Measurements from ENCODE around the gene RBM14.
"Not testable (repeated sequence)": the region's sequence is repeated elsewhere in the genome, so short reads cannot be mapped to it uniquely, and the experiment has no call there.

The RBM14 gene

GRCh38 chr11:66598993-66599392, 17.4 kb upstream of the RBM14 start:
- DNase-seq (ENCODE audit: extremely low read depth, low read depth), result no peak
- no peak overlapping the region for H3K4me3 ChIP-seq (replicated peaks; ENCODE audit: low read depth, low read length)
- TF ChIP-seq, protein P1, sequence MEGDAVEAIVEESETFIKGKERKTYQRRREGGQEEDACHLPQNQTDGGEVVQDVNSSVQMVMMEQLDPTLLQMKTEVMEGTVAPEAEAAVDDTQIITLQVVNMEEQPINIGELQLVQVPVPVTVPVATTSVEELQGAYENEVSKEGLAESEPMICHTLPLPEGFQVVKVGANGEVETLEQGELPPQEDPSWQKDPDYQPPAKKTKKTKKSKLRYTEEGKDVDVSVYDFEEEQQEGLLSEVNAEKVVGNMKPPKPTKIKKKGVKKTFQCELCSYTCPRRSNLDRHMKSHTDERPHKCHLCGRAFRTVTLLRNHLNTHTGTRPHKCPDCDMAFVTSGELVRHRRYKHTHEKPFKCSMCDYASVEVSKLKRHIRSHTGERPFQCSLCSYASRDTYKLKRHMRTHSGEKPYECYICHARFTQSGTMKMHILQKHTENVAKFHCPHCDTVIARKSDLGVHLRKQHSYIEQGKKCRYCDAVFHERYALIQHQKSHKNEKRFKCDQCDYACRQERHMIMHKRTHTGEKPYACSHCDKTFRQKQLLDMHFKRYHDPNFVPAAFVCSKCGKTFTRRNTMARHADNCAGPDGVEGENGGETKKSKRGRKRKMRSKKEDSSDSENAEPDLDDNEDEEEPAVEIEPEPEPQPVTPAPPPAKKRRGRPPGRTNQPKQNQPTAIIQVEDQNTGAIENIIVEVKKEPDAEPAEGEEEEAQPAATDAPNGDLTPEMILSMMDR (IDR thresholded peaks at IDR 0.05; ENCODE audit: low read depth, low read length, missing control alignments), result no peak

DNA sequence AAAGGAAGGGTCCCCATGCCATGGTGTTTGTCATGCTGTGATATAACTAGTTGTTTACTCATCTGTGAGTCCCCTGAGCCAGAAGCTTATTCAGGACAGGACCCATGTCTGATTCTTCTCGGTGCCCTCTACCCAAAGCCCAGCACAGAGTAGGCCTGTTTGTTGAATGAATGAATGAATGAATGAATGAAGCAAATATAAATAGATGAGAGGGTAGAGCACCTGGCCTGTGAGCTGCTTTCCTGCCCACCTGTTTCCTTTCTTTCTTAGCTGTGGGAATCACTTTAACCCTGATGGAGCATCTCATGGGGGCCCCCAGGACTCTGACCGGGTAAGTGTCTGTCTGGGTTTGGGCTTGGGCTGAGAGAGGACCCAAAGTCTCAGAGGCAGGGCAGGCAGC, 16.2 kb upstream of the RBM14 start:
- TF ChIP-seq, protein P1 (IDR thresholded peaks at IDR 0.05; ENCODE audit: low read depth, low read length, missing control alignments), result no peak
- H3K4me3 ChIP-seq (replicated peaks; ENCODE audit: low read depth, low read length), result no peak overlapping the region
- no peak for DNase-seq (ENCODE audit: extremely low read depth, low read depth)

DNA sequence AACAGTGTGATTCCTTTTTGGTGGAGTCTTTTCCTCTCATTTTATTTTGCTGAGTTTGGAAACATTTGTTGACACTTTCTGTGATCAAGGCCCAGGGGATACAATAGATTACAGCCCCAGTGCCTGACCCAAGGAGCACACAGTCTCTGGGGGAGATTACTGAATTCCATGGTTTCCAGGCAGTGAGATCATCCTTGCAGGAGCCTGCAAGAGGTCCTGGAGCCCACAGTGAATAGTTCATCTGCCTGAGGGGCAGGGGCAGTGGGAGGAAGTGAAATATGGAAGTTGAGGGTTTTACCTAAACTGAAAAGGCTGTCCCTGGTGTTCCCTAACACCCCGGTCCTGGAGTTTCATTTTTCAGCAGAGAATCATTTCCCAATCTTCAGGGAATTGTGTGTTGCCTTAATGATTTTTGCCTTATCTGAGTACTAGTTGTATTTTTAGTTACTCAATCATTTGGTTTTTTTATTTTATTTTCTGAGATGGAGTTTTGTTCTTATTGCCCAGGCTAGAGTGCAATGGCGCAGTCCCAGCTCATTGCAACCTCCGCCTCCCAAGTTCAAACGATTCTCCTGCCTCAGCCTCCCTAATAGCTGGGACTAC, 15.7 kb upstream of the RBM14 start:
- no peak for DNase-seq (ENCODE audit: extremely low read depth, low read depth)
- TF ChIP-seq, protein P1 (IDR thresholded peaks at IDR 0.05; ENCODE audit: low read depth, low read length, missing control alignments), result no peak

DNA sequence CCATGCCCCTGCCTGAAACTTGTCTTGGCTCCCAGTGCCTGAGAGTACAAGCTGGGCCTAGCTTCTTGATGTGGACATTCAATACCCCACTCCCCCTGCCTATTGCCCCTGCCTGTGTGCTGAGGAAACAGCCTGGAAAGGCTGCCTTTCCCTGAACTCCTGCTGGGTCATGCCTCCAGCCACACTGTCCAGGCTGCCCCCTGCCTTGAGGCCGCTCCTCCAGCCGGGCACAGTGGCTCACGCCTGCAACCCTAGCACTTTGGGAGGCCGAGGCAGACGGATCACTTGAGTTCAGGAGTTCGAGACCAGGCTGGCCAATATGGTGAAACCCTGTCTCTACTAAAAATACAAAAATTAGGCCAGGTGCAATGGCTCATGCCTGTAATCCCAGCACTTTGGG, 13.4 kb upstream of the RBM14 start:
- DNase-seq (ENCODE audit: extremely low read depth, low read depth), result no peak
- H3K4me3 ChIP-seq (replicated peaks; ENCODE audit: low read depth, low read length), result no peak overlapping the region
- TF ChIP-seq, protein P1 (IDR thresholded peaks at IDR 0.05; ENCODE audit: low read depth, low read length, missing control alignments), result no peak

More for the DNA sequence above, 15.7 kb upstream of the RBM14 start:
- no peak overlapping the region for H3K4me3 ChIP-seq (replicated peaks; ENCODE audit: low read depth, low read length)

DNA sequence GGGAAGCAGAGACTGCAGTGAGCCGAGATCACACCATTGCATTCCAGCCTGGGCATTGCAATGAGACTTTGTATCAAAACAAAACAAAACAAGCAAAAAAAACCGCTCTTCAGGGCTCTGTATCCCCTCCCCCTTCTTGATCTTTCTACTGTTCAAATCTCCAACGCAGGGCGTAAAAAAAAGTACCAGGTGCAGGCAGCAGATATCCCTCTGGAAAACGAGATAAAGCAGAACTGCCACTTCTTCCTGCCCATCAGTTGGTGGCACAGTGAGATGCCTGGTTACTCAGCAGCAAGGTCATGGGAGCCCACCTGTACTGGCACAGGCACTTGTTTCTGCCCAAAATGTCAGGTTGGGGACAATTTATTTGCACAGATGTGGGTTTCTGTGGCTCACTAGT, 12.3 kb upstream of the RBM14 start:
- H3K4me3 ChIP-seq (replicated peaks; ENCODE audit: low read depth, low read length), result no peak overlapping the region
- TF ChIP-seq, protein P1 (IDR thresholded peaks at IDR 0.05; ENCODE audit: low read depth, low read length, missing control alignments), result no peak
- DNase-seq (ENCODE audit: extremely low read depth, low read depth), result no peak

GRCh38 chr11:66606608-66607007, 9.8 kb upstream of the RBM14 start:
- H3K4me3 ChIP-seq (replicated peaks; ENCODE audit: low read depth, low read length); DNase-seq (ENCODE audit: extremely low read depth, low read depth): not testable (repeated sequence)

DNA sequence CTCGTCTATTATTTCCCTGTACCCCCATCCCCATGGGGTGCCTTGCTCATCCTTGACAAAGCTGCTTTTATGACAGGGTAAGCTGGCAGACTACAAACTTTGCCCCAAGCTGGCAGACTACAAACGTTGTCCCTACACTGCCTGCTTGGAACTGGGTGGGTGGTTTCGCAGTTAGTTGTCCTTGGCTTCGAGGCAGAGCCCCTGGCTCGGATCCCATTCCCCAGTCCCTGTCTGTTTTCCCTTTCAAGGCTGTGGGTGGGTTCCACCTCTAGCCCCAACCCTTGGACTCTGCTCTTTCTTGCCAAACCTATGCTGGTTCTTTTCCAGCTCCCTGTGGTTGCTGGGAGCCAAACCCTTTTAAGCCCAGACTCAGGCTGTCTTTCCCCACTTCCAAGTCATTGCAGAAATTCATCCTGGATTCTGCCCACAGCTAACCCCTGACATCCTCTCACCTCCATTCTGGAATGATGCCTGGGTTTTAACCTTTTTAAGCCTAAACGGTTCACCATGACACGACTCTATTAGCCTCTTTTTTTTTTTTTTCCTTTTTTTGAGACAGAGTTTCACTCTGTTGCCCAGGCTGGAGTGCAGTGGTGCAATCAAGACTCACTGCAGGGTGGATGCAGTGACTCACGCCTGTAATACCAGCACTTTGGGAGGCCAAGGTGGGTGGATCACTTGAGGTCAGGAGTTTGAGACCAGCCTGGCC, 9.2 kb upstream of the RBM14 start:
- no peak overlapping the region for H3K4me3 ChIP-seq (replicated peaks; ENCODE audit: low read depth, low read length)
- TF ChIP-seq, protein P1 (IDR thresholded peaks at IDR 0.05; ENCODE audit: low read depth, low read length, missing control alignments), result no peak
- DNase-seq (ENCODE audit: extremely low read depth, low read depth), result no peak

All from HFF-Myc (cell line).